GM12878 (cell line): Measurements from ENCODE around the gene COL11A2. TPM values are rescaled to one million over a fixed set of nuclear protein-coding genes. Genes with fewer than 3 reads are reported as not detected.

ENCODE experiments used
- ATAC-seq: fragments of 200-7000 bp; cut with Tn5 transposase; 3 replicates; pipeline ENCODE4 v1.9.1; 2020; ENCODE audit warnings: mild to moderate bottlenecking, moderate library complexity
- BruUV-seq: library from RNA; stranded (reverse); fragments of 400-500 nt; replicated peaks from 2 replicates; lab custom pipeline; 2021; lab: Mats Ljungman, UMichigan
- CTCF ChIA-PET: fragments of 300-600 bp; sonication (Branson Sonifier 250); formaldehyde crosslinking; extraction: SDS; loops from one replicate; lab custom pipeline; 2021; ENCODE audit warnings: inconsistent platforms; lab: Yijun Ruan, JAX
- POLR2A ChIA-PET: fragments of 350-600 bp; formaldehyde crosslinking; extraction: SDS; loops from one replicate; lab custom pipeline; 2021; ENCODE audit warnings: inconsistent platforms; lab: Charles Lee
- RAD21 ChIA-PET: fragments of 300-600 bp; sonication (Branson Sonifier 250); formaldehyde crosslinking; loops from one replicate; lab custom pipeline; 2023; ENCODE audit warnings: antibody characterized with exemption; ENCODE audit not compliant: unreplicated experiment; lab: Charles Lee
- SMC1A ChIA-PET: fragments of 300-600 bp; sonication (Branson Sonifier 250); formaldehyde crosslinking; loops from one replicate; lab custom pipeline; 2023; ENCODE audit not compliant: unreplicated experiment, uncharacterized antibody; lab: Charles Lee
- DNase-seq: peaks from one replicate; pipeline ENCODE4 v3.0.0-alpha.2; 2011; ENCODE audit warnings: low read depth, low spot score
- FAIRE-seq: peaks from 3 replicates; lab custom pipeline; 2011; peaks lifted over from hg19 to GRCh38; lab: Jason Lieb, UNC
- H2AFZ ChIP-seq: 2 replicates; pipeline ENCODE4 v1.6.0; 2011; ENCODE audit warnings: low read depth, low read length, control low read depth; ENCODE audit not compliant: control insufficient read depth
- H3K27ac ChIP-seq: 2 replicates; pipeline ENCODE4 v1.5.1; 2011; ENCODE audit warnings: control low read depth; ENCODE audit not compliant: control insufficient read depth, insufficient read depth
- H3K27me3 ChIP-seq, 2 experiments: replicated peaks in 1 of 2; 2 replicates each; pipeline versions ENCODE4 v1.6.0 to v1.6.1; 2011; ENCODE audit warnings: low read length in 1 of 2; ENCODE audit not compliant: control insufficient read depth in 2 of 2, insufficient read depth in 2 of 2
- H3K36me3 ChIP-seq, 2 experiments: 2 replicates each; pipeline ENCODE4 v1.5.1; 2011; ENCODE audit warnings: low read length in 1 of 2; ENCODE audit not compliant: control insufficient read depth in 2 of 2, insufficient read depth in 2 of 2
- H3K4me1 ChIP-seq: 2 replicates; pipeline ENCODE4 v1.6.1; 2011; ENCODE audit warnings: mild to moderate bottlenecking, low read length, moderate library complexity, mixed read lengths; ENCODE audit not compliant: control insufficient read depth, insufficient read depth
- H3K4me2 ChIP-seq: 2 replicates; pipeline ENCODE4 v1.6.0; 2011; ENCODE audit warnings: control low read depth; ENCODE audit not compliant: control insufficient read depth, insufficient read depth
- H3K4me3 ChIP-seq: fragments of 200-600 bp; sonication (generic); 2 replicates; pipeline ENCODE4 v1.5.1; 2016
- H3K79me2 ChIP-seq: 2 replicates; pipeline ENCODE4 v1.6.0; 2011; ENCODE audit warnings: low read length; ENCODE audit not compliant: control insufficient read depth, insufficient read depth
- H3K9ac ChIP-seq: 2 replicates; pipeline ENCODE4 v1.8.0; 2011; ENCODE audit warnings: low read length, control low read depth, mixed read lengths; ENCODE audit not compliant: control insufficient read depth, insufficient read depth
- H3K9me3 ChIP-seq: replicated peaks from 3 replicates; pipeline ENCODE4 v1.5.1; 2011; ENCODE audit warnings: mild to moderate bottlenecking, low read length; ENCODE audit not compliant: control insufficient read depth, insufficient read depth
- H4K20me1 ChIP-seq: 2 replicates; pipeline ENCODE4 v1.6.0; 2011; ENCODE audit not compliant: control insufficient read depth, insufficient read depth
- ATF7 ChIP-seq: fragments of 450-650 bp; IDR thresholded peaks from 2 replicates; pipeline ENCODE4 v1.6.1; 2016; ENCODE audit warnings: low read depth, mild to moderate bottlenecking
- ETV6 ChIP-seq, 2 experiments: fragments of 450-650 bp in 1 of 2; IDR thresholded peaks in 1 of 2; conservative IDR thresholded peaks in 1 of 2; 2 replicates each; pipeline ENCODE4 v1.6.1; 2014; ENCODE audit warnings: antibody characterized with exemption in 1 of 2, borderline replicate concordance in 1 of 2, low read depth in 1 of 2, mild to moderate bottlenecking in 1 of 2, moderate library complexity in 1 of 2
- NBN ChIP-seq: fragments of 450-650 bp; IDR thresholded peaks from 2 replicates; pipeline ENCODE4 v1.6.1; 2016
- NFYA ChIP-seq: IDR thresholded peaks from 2 replicates; pipeline ENCODE4 v1.6.1; 2011; ENCODE audit warnings: low read depth, mild to moderate bottlenecking, low read length, improper control_type of control experiment, borderline replicate concordance
- NKRF ChIP-seq: fragments of 450-650 bp; conservative IDR thresholded peaks from 2 replicates; pipeline ENCODE4 v1.6.1; 2017; ENCODE audit warnings: mild to moderate bottlenecking, moderate library complexity
- NR2C2 ChIP-seq: IDR thresholded peaks from 2 replicates; pipeline ENCODE4 v1.6.1; 2011; ENCODE audit warnings: borderline replicate concordance, low read depth; ENCODE audit not compliant: control insufficient read depth, insufficient read length
- NR2F1 ChIP-seq: fragments of 450-650 bp; conservative IDR thresholded peaks from 2 replicates; pipeline ENCODE4 v1.6.1; 2017; ENCODE audit warnings: mild to moderate bottlenecking
- POLR2A ChIP-seq: IDR thresholded peaks from 2 replicates; pipeline ENCODE4 v1.6.1; 2011; ENCODE audit warnings: low read depth, mild to moderate bottlenecking, low read length
- POLR2AphosphoS5 ChIP-seq: IDR thresholded peaks from 2 replicates; pipeline ENCODE4 v1.6.1; 2011; ENCODE audit warnings: mild to moderate bottlenecking, low read length, inconsistent platforms
- SMARCA5 ChIP-seq: fragments of 450-650 bp; IDR thresholded peaks from 2 replicates; pipeline ENCODE4 v1.6.1; 2017; ENCODE audit warnings: mild to moderate bottlenecking
- SUPT20H ChIP-seq: IDR thresholded peaks from 2 replicates; pipeline ENCODE4 v1.6.1; 2011; ENCODE audit warnings: low read depth, mild to moderate bottlenecking, low read length, moderate library complexity, borderline replicate concordance; ENCODE audit not compliant: control insufficient read depth
- SUZ12 ChIP-seq: fragments of 200-600 bp; sonication (generic); IDR thresholded peaks from one replicate; pipeline ENCODE4 v1.6.1; 2018; ENCODE audit warnings: antibody characterized with exemption, mild to moderate bottlenecking; ENCODE audit not compliant: unreplicated experiment
- TARDBP ChIP-seq: IDR thresholded peaks from 2 replicates; pipeline ENCODE4 v1.6.1; 2016; ENCODE audit warnings: borderline replicate concordance
- ZNF217 ChIP-seq: fragments of 450-650 bp; IDR thresholded peaks from 2 replicates; pipeline ENCODE4 v1.6.1; 2017; ENCODE audit warnings: antibody characterized with exemption, mild to moderate bottlenecking
- WGBS: methylation state at CpG from one replicate; pipeline ENCODE4 v1.1.6; 2016; ENCODE audit warnings: low lambda C conversion rate; ENCODE audit not compliant: insufficient replicate concordance, insufficient coverage; ENCODE audit errors: missing lambda C conversion rate; 5-methylcytosine and 5-hydroxymethylcytosine counted together
- in situ Hi-C: fragments of 300-500 bp; cut with MboI; formaldehyde crosslinking; loops from 9 replicates; pipeline ENCODE4 v1.14.3; 2018; ENCODE audit warnings: mixed read lengths
- intact Hi-C: fragments of 100-400 bp; cut with micrococcal nuclease; formaldehyde crosslinking; loops from one replicate; pipeline ENCODE4 v1.14.2; 2022; ENCODE audit not compliant: unreplicated experiment
- polyA plus RNA-seq, 11 experiments: library from polyadenylated mRNA; depleted of rRNA in 4 of 11; unstranded in 6 of 11; stranded (reverse) in 5 of 11; fragments of >200 nt; fragmentation: Nextera tagmentation in 4 of 11; fragmentation: Illumina TruSeq in 1 of 11; extraction: Ambion mirVana in 4 of 11; extraction: Trizol in 1 of 11; gene quantifications; 1 replicate in 1 of 11; 2 replicates in 10 of 11; pipeline versions ENCODE4 v1.2.1 to v1.2.3, GENCODE V29; 2011 to 2016; ENCODE audit warnings: inconsistent platforms in 2 of 11, missing spikeins in 2 of 11, low read depth in 1 of 11
- total RNA-seq, 4 experiments: library from RNA; depleted of rRNA in 3 of 4; stranded (reverse); fragments of >200 nt in 3 of 4; fragmentation: Illumina TruSeq in 1 of 4; extraction: Trizol in 1 of 4; gene quantifications; 2 replicates each; pipeline versions ENCODE4 v1.2.1 to v1.2.3, GENCODE V29; 2013 to 2021
- TF ChIP-seq, protein P1 (sequence below): fragments of 450-650 bp; formaldehyde crosslinking; IDR thresholded peaks from 2 replicates; pipeline ENCODE4 v1.5.0; 2022; ENCODE audit warnings: mild to moderate bottlenecking, missing genetic modification characterization

The COL11A2 gene
- total and polyA plus RNA-seq, 10 of the 15 experiments (the other 5 are each of a cell fraction or from before 2014, with no cell fraction given): 0.03 to 0.83 (median 0.22) TPM; not detected in 1

DNA sequence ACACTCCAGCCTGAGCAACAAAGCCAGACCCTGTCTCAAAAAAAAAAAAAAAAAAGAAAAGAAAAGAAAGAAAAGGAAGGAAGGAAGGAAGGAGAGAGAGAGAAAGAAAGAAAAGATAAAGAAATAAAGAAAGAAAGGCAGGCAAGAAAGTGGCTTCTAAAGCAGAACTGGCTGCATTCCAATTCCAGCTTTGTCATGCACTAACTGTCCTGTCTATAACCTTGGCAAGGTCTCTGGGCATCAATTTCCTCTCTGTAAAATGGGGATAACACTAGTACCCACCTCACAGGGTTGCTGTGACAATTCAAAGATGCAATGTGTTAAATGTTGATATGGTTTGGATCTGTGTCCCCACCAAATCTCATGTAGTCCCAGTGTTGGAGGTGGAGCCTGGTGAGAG is 44.1 kb upstream of the COL11A2 start (continued):
- no peak for TF ChIP-seq NKRF
- TF ChIP-seq TARDBP: no peak
- no peak for TF ChIP-seq NFYA
- TF ChIP-seq NR2C2: no peak
- TF ChIP-seq SUZ12: no peak

DNA sequence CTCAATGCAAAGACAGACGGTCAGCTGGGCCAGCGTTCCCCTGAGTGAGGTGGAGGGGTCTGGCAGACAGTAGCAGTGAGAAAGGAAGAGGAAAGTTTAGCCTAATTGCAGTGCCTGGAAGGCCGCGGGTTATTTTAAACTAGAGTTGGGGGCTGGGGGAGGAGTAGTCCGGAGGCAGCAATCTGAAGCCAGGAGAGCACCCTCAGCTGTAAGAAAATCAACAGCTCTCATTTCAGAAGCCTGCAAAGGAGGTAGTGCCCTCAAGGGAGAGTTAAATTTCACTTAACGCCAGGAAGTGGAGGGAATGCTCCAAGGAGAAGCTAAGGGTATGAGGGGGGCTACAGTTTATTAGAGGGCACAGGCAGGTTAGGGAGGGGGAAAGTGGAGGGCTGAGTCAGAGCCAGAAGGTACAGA is 43.0 kb upstream of the COL11A2 start:
- Histone ChIP-seq H3K4me1 (no peaks in the 10 kb centered on the region), H3K4me2 (no peak overlapping the region), H3K4me3 (no peak overlapping the region), H3K27me3 (peaks cover 2 to 3% of the 10 kb centered on the region in 2 experiments; a peak in 2 of 4 replicates), H3K79me2 (no peaks in the 10 kb centered on the region), H3K36me3 (no peaks in the 10 kb centered on the region), H3K9ac (no peak overlapping the region), H3K9me3 (no peaks in the 10 kb centered on the region), H2AFZ (no peak overlapping the region), H3K27ac (no peak overlapping the region), H4K20me1 (no peaks in the 10 kb centered on the region)
- WGBS: 19% methylated on average over 6 of the region's 6 CpGs
- CTCF ChIA-PET: interaction anchor here (0.6 to 1.8 kb wide), 3 partner anchors 13 to 109 kb away, joined by 3 to 6 read pairs (median 4); no protein-coding TSS in a partner anchor
- intact Hi-C loops (no loop called here), in situ Hi-C loops (no loop called here)
- SMC1A ChIA-PET: no interaction called here
- FAIRE-seq: no peak
- POLR2A ChIA-PET: interaction anchor here (1.5 kb wide), 1 partner anchor 26 kb away, joined by 5 read pairs; the partner anchor contains the start of gene RING1
- RAD21 ChIA-PET: interaction anchor here (2.6 kb wide), 1 partner anchor 14 kb away, joined by 6 read pairs; no protein-coding TSS in a partner anchor
- no peak for DNase-seq
- ATAC-seq: no peak
- BruUV-seq: no TSS peak
- no peak for TF ChIP-seq NFYA
- no peak for TF ChIP-seq ZNF217
- TF ChIP-seq SMARCA5: no peak
- no peak for TF ChIP-seq NR2F1
- no peak for TF ChIP-seq ETV6 (conservative IDR thresholded peaks at IDR 0.05 in 1 of 2, IDR thresholded peaks at IDR 0.05 in 1 of 2; ENCODE audit: borderline replicate concordance in 1 of 2, low read depth in 1 of 2)
- TF ChIP-seq POLR2A: no peak
- no peak for TF ChIP-seq POLR2AphosphoS5
- TF ChIP-seq SUPT20H: no peak
- TF ChIP-seq ATF7: no peak
- TF ChIP-seq NBN: no peak
- TF ChIP-seq, protein P1, sequence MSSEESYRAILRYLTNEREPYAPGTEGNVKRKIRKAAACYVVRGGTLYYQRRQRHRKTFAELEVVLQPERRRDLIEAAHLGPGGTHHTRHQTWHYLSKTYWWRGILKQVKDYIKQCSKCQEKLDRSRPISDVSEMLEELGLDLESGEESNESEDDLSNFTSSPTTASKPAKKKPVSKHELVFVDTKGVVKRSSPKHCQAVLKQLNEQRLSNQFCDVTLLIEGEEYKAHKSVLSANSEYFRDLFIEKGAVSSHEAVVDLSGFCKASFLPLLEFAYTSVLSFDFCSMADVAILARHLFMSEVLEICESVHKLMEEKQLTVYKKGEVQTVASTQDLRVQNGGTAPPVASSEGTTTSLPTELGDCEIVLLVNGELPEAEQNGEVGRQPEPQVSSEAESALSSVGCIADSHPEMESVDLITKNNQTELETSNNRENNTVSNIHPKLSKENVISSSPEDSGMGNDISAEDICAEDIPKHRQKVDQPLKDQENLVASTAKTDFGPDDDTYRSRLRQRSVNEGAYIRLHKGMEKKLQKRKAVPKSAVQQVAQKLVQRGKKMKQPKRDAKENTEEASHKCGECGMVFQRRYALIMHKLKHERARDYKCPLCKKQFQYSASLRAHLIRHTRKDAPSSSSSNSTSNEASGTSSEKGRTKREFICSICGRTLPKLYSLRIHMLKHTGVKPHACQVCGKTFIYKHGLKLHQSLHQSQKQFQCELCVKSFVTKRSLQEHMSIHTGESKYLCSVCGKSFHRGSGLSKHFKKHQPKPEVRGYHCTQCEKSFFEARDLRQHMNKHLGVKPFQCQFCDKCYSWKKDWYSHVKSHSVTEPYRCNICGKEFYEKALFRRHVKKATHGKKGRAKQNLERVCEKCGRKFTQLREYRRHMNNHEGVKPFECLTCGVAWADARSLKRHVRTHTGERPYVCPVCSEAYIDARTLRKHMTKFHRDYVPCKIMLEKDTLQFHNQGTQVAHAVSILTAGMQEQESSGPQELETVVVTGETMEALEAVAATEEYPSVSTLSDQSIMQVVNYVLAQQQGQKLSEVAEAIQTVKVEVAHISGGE (CRISPR knock-in tag): no peak
